ENCODE results near the gene MAG. TPM values are rescaled to one million over a fixed set of nuclear protein-coding genes. Genes with fewer than 3 reads are reported as not detected.

MAG gene
- total RNA-seq, 1 donor from 2014 or later: not detected

GRCh38 chr19:35314031-35314430 lies 22.1 kb downstream of the MAG start:
- no peak for DNase-seq (ENCODE audit: low spot score)
- no peaks in the 10 kb centered on the region for H3K9me3 Mint-ChIP-seq (ENCODE audit: low read depth)
- no peak overlapping the region for H3K27ac Mint-ChIP-seq (ENCODE audit: unreplicated experiment)
- H3K36me3 Mint-ChIP-seq (ENCODE audit: low read depth): no peaks in the 10 kb centered on the region
- H3K4me3 Mint-ChIP-seq (ENCODE audit: unreplicated experiment): no peak overlapping the region
- peaks cover 9% of the 10 kb centered on the region for H3K4me1 Mint-ChIP-seq (ENCODE audit: low read depth)
- TF ChIP-seq CTCF (IDR thresholded peaks at IDR 0.05): no peak
- no peaks in the 10 kb centered on the region for H3K27me3 Mint-ChIP-seq (ENCODE audit: low read depth)

- no peaks in the 10 kb centered on the region for H3K27me3 Mint-ChIP-seq (ENCODE audit: low read depth)
- H3K27ac Mint-ChIP-seq (ENCODE audit: unreplicated experiment): no peak overlapping the region
- H3K36me3 Mint-ChIP-seq (ENCODE audit: low read depth): no peaks in the 10 kb centered on the region
- no peaks in the 10 kb centered on the region for H3K9me3 Mint-ChIP-seq (ENCODE audit: low read depth)
- peaks cover 13% of the 10 kb centered on the region for H3K4me1 Mint-ChIP-seq (ENCODE audit: low read depth)
- TF ChIP-seq CTCF (IDR thresholded peaks at IDR 0.05): no peak
- DNase-seq (ENCODE audit: low spot score): no peak
- no peak overlapping the region for H3K4me3 Mint-ChIP-seq (ENCODE audit: unreplicated experiment)
Observed at GRCh38 chr19:35314858-35315470, 23.0 kb downstream of the MAG start.

GRCh38 chr19:35315883-35316282 lies 23.9 kb downstream of the MAG start:
- Mint-ChIP-seq H3K27ac (ENCODE audit: unreplicated experiment) (no peak overlapping the region), H3K27me3 (ENCODE audit: low read depth) (no peaks in the 10 kb centered on the region), H3K4me1 (ENCODE audit: low read depth) (peaks cover 13% of the 10 kb centered on the region), H3K9me3 (ENCODE audit: low read depth) (no peaks in the 10 kb centered on the region), H3K36me3 (ENCODE audit: low read depth) (no peaks in the 10 kb centered on the region), H3K4me3 (ENCODE audit: unreplicated experiment) (no peak overlapping the region)
- no peak for DNase-seq (ENCODE audit: low spot score)
- no peak for TF ChIP-seq CTCF (IDR thresholded peaks at IDR 0.05)

GRCh38 chr19:35316560-35316959 lies 24.6 kb downstream of the MAG start:
- no peaks in the 10 kb centered on the region for H3K9me3 Mint-ChIP-seq (ENCODE audit: low read depth)
- H3K27me3 Mint-ChIP-seq (ENCODE audit: low read depth): no peaks in the 10 kb centered on the region
- TF ChIP-seq CTCF (IDR thresholded peaks at IDR 0.05): no peak
- H3K4me1 Mint-ChIP-seq (ENCODE audit: low read depth): peaks cover 13% of the 10 kb centered on the region
- H3K36me3 Mint-ChIP-seq (ENCODE audit: low read depth): no peaks in the 10 kb centered on the region
- H3K27ac Mint-ChIP-seq (ENCODE audit: unreplicated experiment): no peak overlapping the region
- no peak for DNase-seq (ENCODE audit: low spot score)
- no peak overlapping the region for H3K4me3 Mint-ChIP-seq (ENCODE audit: unreplicated experiment)

GRCh38 chr19:35317464-35318043 lies 25.6 kb downstream of the MAG start:
- H3K27me3 Mint-ChIP-seq (ENCODE audit: low read depth): peaks cover 2% of the 10 kb centered on the region
- peaks cover 13% of the 10 kb centered on the region for H3K4me1 Mint-ChIP-seq (ENCODE audit: low read depth)
- H3K36me3 Mint-ChIP-seq (ENCODE audit: low read depth): no peaks in the 10 kb centered on the region
- no peak for DNase-seq (ENCODE audit: low spot score)
- H3K27ac Mint-ChIP-seq (ENCODE audit: unreplicated experiment): no peak overlapping the region
- H3K9me3 Mint-ChIP-seq (ENCODE audit: low read depth): peaks cover 3% of the 10 kb centered on the region
- no peak for TF ChIP-seq CTCF (IDR thresholded peaks at IDR 0.05)
- no peak overlapping the region for H3K4me3 Mint-ChIP-seq (ENCODE audit: unreplicated experiment)
